ENCODE measurements around the gene CLNS1A.
"Not testable (repeated sequence)": the region's sequence is repeated elsewhere in the genome, so short reads cannot be mapped to it uniquely, and the experiment has no call there.

DNA sequence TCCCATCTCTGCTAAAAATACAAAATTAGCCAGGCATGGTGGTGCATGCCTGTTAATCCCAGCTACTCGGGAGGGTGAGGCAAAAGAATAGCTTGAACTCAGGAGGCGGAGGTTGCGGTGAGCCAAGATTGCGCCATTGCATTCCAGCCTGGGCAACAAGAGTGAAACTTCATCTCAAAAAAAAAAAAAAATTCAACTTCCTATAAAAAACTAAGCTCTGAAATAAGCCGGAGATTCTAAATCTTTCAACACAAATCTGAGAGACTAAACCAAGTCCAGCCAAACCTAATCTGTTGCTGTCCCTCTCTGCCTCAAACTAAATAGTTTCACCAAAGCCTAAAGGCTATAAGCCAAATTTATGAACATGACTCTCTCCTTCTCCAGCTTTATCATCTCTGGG lies 3.7 kb downstream of the CLNS1A start:
- not testable (repeated sequence) for TF ChIP-seq FOXM1 (IDR thresholded peaks at IDR 0.05; ENCODE audit: low read depth); YY1 (IDR thresholded peaks at IDR 0.05; ENCODE audit: low read depth); NFIC (IDR thresholded peaks at IDR 0.05; ENCODE audit: borderline replicate concordance); EP300 (IDR thresholded peaks at IDR 0.05; ENCODE audit: borderline replicate concordance in 1 of 2, low read depth in 1 of 2, low read length in 1 of 2); SMC3 (IDR thresholded peaks at IDR 0.05; ENCODE audit: low read depth, low read length); POLR2AphosphoS5 (IDR thresholded peaks at IDR 0.05; ENCODE audit: low read depth, low read length)
- TF ChIP-seq, protein P1, sequence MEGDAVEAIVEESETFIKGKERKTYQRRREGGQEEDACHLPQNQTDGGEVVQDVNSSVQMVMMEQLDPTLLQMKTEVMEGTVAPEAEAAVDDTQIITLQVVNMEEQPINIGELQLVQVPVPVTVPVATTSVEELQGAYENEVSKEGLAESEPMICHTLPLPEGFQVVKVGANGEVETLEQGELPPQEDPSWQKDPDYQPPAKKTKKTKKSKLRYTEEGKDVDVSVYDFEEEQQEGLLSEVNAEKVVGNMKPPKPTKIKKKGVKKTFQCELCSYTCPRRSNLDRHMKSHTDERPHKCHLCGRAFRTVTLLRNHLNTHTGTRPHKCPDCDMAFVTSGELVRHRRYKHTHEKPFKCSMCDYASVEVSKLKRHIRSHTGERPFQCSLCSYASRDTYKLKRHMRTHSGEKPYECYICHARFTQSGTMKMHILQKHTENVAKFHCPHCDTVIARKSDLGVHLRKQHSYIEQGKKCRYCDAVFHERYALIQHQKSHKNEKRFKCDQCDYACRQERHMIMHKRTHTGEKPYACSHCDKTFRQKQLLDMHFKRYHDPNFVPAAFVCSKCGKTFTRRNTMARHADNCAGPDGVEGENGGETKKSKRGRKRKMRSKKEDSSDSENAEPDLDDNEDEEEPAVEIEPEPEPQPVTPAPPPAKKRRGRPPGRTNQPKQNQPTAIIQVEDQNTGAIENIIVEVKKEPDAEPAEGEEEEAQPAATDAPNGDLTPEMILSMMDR (IDR thresholded peaks at IDR 0.05), result not testable (repeated sequence)
- TF ChIP-seq, protein P2, sequence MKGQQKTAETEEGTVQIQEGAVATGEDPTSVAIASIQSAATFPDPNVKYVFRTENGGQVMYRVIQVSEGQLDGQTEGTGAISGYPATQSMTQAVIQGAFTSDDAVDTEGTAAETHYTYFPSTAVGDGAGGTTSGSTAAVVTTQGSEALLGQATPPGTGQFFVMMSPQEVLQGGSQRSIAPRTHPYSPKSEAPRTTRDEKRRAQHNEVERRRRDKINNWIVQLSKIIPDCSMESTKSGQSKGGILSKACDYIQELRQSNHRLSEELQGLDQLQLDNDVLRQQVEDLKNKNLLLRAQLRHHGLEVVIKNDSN (IDR thresholded peaks at IDR 0.05; ENCODE audit: borderline replicate concordance, low read depth), result not testable (repeated sequence)

Data from SK-N-SH (cell line).